Skin epidermis (tissue), 12 donors: ENCODE measurements around the gene MDM2.

ENCODE experiments used
- H3K27ac ChIP-seq, 21 experiments: fragments of 200-600 bp; sonication (generic) in 11 of 21; one replicate each; pipeline ENCODE4 v1.5.0; 2020; ENCODE audit warnings: mild to moderate bottlenecking in 3 of 21, inconsistent platforms in 2 of 21, moderate library complexity in 2 of 21
- H3K4me3 ChIP-seq, 7 experiments: fragments of 200-600 bp; sonication (generic) in 2 of 7; one replicate each; pipeline ENCODE4 v1.5.0; 2020; ENCODE audit warnings: inconsistent platforms in 2 of 7, mild to moderate bottlenecking in 2 of 7, moderate library complexity in 1 of 7

MDM2 gene

DNA sequence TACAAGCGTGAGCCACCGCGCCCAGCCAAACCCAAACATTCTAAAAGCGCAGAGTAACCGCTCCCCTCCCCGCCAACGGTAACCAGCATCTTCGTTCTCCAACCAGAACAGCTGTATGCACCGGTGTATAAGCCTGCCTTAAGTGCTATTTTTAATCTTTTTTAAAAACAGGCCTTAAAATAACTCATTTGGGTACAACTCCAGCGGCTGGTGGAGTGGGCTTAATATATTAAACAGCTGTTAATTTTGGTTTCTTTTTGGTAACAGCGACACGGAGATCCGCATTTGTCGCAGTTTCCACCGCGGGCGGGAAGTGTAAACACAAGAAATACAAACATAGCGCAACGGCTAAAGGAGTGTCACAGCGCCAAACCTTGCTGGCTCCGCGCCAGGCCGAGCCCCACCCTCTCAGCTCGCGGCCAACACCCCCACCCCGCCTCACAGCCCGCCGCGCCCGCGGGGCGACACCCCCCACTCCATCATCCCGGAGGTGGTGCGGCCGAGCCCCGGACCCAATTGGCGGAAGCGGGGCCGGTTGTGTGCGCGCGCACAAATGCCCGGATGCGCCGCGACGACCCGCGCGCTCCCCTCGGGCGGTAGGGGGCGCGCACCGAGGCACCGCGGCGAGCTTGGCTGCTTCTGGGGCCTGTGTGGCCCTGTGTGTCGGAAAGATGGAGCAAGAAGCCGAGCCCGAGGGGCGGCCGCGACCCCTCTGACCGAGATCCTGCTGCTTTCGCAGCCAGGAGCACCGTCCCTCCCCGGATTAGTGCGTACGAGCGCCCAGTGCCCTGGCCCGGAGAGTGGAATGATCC, at the start of gene MDM2:
Gene MDM2 (plus strand): TSS at position 602 of the 812 bp plus-strand sequence. CDS start 301 bp downstream, outside the sequence.
- peak within 1 kb of the TSS; percentile 68 to 96 (median 80) for H3K4me3 ChIP-seq
- H3K27ac ChIP-seq = peak within 1 kb of the TSS; percentile 88 to 100 (median 98)

GRCh38 chr12:68759852-68760251, 48.1 kb upstream of the MDM2 start:
- Histone ChIP-seq H3K4me3 (no peak overlapping the region), H3K27ac (no peak overlapping the region)

GRCh38 chr12:68760806-68761441, 47.1 kb upstream of the MDM2 start:
- no peak overlapping the region for H3K27ac ChIP-seq
- H3K4me3 ChIP-seq = no peak overlapping the region

- Histone ChIP-seq H3K27ac (no peak overlapping the region), H3K4me3 (no peak overlapping the region)
Measured at GRCh38 chr12:68761442-68761812, 46.5 kb upstream of the MDM2 start.

- no peak overlapping the region for H3K27ac ChIP-seq
- no peak overlapping the region for H3K4me3 ChIP-seq
Measured at GRCh38 chr12:68761901-68762630, 45.9 kb upstream of the MDM2 start.

DNA sequence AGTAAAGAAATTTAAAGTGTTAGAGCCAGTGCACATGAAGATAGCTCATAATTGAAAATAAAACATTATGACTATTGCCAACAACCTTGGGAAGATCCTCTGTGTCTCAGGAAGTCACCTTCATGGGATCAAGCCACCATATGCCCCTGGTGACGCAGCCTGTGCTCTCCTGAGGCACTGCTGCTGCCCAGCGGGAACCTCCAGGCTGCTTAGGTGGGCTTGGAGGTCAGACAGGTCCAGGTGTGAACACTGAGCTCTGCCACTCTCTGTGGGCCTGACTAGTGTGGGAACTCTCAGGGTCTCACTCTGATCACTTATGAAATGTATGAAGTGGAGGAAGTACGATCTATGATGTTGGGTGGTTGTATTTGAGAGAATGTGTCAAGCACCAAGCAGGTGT, 45.3 kb upstream of the MDM2 start:
- Histone ChIP-seq H3K4me3 (no peak overlapping the region), H3K27ac (peak overlapping the region in 1 of 21 experiments; percentile 17)

- no peak overlapping the region for H3K27ac ChIP-seq
- H3K4me3 ChIP-seq = no peak overlapping the region
Measured at GRCh38 chr12:68765696-68766095, 42.3 kb upstream of the MDM2 start.

DNA sequence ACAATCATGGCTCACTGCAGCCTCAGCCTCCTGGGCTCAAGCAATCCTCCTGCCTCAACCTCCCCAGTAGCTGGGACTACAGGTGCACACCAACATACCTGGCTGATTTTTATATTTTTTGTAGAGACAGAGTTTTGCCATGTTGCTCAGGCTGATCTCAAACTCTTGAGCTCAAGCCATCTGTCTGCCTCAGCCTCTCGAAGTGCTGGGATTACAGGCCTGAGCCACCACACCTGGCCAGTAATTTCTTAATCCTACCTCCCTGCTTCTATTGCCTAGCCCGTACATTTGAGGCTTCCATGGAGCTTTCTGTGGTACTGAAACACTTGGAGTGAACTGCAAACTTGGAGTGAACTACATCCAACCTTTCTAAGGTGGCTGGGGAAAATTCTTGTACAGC, 41.3 kb upstream of the MDM2 start:
- H3K4me3 ChIP-seq = no peak overlapping the region

DNA sequence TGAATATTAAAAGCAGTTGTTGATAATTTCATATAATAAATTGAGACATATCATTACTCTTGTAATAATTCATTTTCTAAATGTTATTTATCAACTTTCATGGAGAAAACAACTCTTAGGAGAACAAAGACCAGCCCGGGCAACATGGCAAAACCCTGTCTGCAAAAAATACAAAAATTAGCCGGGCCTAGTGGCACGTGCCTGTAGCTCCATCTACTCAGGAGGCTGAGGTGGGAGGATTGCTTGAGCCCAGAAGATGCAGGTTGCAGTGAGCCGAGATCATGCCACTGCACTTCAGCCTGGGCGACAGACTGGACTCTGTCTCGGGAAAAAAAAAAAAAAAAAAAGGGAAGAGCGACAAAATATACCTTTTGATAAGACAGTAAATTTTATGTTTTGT, 40.8 kb upstream of the MDM2 start:
- H3K27ac ChIP-seq = no peak overlapping the region

More for the DNA sequence above, 41.3 kb upstream of the MDM2 start:
- no peak overlapping the region for H3K27ac ChIP-seq

DNA sequence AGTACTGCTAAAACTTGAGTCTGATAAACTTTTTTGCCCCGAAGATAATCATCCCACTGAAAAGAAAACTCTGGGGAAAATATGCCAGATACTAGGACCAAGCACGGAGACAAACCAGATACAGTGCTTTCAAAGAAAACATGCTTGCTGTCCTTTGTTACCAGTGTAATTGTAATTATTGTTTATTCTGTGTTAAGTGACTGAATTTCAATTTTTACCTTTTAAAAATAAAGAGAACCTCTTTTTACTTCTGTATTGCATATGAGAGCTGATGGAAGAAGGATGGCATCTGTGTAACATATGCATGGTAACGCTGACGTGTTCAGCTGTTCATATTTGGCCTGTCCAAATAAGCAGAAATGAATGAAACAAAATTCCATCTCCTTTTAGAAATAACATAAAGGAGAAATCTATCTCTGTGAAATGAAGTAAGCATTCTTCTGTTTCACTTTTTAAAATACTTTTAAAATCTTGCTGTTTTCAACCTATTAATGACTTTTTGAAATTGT, 39.5 kb upstream of the MDM2 start:
- Histone ChIP-seq H3K4me3 (no peak overlapping the region), H3K27ac (no peak overlapping the region)

More for the DNA sequence above, 40.8 kb upstream of the MDM2 start:
- no peak overlapping the region for H3K4me3 ChIP-seq

- Histone ChIP-seq H3K4me3 (no peak overlapping the region), H3K27ac (no peak overlapping the region)
Measured at GRCh38 chr12:68769941-68770340, 38.0 kb upstream of the MDM2 start.

DNA sequence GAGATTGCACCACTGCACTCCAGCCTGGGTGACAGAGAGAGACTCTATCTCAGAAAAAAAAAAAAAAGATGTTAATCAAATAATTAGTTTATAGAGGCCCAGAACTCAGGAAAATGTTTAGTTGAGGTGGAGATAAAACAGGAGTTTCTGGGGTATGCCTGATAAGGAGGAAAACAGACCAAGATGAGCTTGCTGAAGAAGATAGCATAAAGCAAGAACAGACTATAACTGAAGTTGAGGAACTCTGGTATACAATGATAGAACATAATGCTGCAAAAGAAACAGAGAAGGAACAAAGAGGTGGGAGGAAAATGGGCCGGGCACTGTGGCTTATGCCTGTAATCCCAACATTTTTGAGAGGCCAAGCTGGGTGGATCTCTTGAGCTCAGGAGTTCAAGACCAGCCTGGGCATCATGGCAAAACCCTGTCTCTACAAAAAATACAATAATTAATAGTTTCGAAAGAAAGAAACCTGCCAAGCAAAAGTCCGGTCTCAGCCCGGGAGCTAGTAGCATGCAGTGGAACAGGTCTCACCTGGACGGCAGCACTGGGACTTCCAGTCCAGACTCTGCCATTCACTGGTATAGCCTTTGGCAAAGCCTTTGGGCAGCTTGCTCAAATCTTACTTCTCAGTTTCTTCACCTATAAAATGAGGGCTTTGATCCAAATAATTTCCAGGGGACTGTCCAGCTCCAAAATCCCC, 36.6 kb upstream of the MDM2 start:
- no peak overlapping the region for H3K27ac ChIP-seq
- H3K4me3 ChIP-seq = no peak overlapping the region

DNA sequence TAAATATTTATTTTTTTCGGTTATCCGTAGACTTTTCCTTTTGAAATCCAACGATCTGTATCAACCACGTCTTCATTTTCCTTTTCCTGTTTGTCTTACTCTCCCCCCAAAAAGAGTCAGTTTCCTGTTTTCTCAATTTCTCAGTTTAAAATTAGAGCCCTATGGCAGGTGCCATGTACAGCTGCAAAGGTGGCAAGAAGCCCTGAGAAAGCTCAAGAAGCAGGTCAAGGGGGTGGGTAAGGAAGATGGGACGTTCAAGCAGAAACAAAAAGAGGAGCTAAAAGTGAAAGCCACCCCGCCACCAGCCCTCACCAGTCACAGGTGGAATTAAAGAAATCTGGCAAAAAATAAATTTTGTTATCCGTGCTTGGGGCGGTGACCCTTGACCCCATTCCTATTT, 35.3 kb upstream of the MDM2 start:
- H3K4me3 ChIP-seq = no peak overlapping the region

GRCh38 chr12:68773582-68773981, 34.4 kb upstream of the MDM2 start:
- Histone ChIP-seq H3K4me3 (no peak overlapping the region), H3K27ac (no peak overlapping the region)

More for the DNA sequence above, 35.3 kb upstream of the MDM2 start:
- H3K27ac ChIP-seq = no peak overlapping the region

GRCh38 chr12:68775121-68775630, 32.8 kb upstream of the MDM2 start:
- Histone ChIP-seq H3K27ac (no peak overlapping the region), H3K4me3 (no peak overlapping the region)

DNA sequence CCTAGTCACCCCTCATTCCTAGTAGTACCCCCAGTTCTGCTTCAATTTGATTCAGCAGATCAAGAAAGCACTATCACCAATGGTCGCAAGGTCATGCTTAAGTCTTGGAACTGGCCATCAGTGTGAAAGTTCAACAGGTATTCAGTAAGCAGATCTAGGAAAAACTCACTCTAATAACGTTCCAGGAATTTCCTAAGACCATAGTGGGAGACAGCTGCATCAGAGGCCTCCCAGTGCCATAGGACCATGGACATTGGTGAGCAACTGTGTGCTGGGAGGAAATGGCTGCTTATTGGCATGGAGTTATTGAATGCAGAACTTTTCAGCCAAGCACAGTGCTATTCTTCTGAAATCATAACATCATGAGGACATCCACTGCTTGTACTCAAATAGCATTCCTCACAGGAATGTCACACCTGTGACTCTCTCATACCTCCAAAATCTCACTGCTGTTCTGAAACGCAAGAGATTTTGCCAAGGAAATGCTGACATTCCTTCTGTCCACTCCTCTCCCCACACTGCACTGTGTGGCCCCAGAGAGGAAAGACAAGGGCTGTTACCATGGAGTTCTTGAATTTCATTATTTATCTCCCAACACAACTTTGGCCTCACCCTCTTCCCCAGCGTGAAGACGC, 30.9 kb upstream of the MDM2 start:
- H3K27ac ChIP-seq = no peak overlapping the region
- no peak overlapping the region for H3K4me3 ChIP-seq

GRCh38 chr12:68779280-68779679, 28.7 kb upstream of the MDM2 start:
- H3K4me3 ChIP-seq = no peak overlapping the region
- H3K27ac ChIP-seq = no peak overlapping the region

DNA sequence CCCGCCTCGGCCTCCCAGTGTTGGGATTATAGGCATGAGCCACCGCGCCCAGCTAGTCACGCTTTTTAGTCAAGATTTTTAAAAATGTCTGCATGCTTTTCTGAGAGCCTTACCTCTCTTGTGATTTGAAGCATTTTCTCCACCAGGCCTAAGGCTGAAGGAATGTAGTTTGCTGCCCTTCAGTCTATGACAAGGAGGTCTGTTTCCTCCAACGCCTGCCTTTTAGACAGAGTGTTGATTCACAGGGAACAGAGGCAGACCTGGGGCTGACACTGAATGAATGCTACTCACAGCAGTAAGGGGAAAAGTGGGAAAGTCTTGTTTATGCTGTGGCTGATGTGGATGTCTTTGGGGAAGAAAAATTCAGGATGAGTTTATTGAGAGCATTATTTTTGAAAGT, 27.2 kb upstream of the MDM2 start:
- H3K27ac ChIP-seq = no peak overlapping the region
- no peak overlapping the region for H3K4me3 ChIP-seq

DNA sequence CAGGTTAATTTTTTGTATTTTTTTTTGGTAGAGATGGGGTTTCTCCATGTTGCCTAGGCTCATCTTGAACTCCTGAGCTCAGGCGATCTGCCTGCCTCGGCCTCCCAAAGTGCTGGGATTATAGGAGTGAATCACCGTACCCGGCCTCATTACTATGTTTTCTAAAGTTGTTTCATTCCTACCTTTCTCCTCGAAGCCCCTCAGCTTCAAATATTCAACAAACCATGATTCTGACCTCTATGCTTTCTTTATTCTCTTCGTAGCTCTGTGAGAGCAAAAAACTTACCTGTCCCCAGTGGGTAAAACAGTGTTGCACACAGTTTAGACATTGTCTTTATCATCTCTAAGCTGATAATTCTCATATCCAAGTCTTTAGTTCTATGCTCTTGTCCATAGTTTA, 26.2 kb upstream of the MDM2 start:
- Histone ChIP-seq H3K4me3 (no peak overlapping the region), H3K27ac (no peak overlapping the region)
